Medulla oblongata (tissue), 1 donor: ENCODE measurements around the gene XRCC3.

ENCODE experiments used
- DNase-seq: peaks from one replicate; pipeline ENCODE4 v3.0.0-alpha.2; 2015; ENCODE audit errors: extremely low spot score

Gene XRCC3

GRCh38 chr14:103726474-103726873 lies 11.2 kb upstream of the XRCC3 start:
- no peak for DNase-seq

GRCh38 chr14:103725739-103726395 lies 10.6 kb upstream of the XRCC3 start:
- no peak for DNase-seq

GRCh38 chr14:103725001-103725682 lies 9.9 kb upstream of the XRCC3 start:
- DNase-seq = no peak

- DNase-seq = peak; percentile 51
Measured at GRCh38 chr14:103724116-103724515, 8.9 kb upstream of the XRCC3 start.

GRCh38 chr14:103723748-103724081 lies 8.5 kb upstream of the XRCC3 start:
- no peak for DNase-seq

- DNase-seq = no peak
Measured at GRCh38 chr14:103721334-103722120, 6.3 kb upstream of the XRCC3 start.

GRCh38 chr14:103719751-103720150 lies 4.5 kb upstream of the XRCC3 start:
- DNase-seq = no peak

- no peak for DNase-seq
Measured at GRCh38 chr14:103718572-103718971, 3.3 kb upstream of the XRCC3 start.

GRCh38 chr14:103716899-103717411 lies 1.7 kb upstream of the XRCC3 start:
- DNase-seq = no peak

GRCh38 chr14:103716091-103716801 lies 995 bp upstream of the XRCC3 start:
- no peak for DNase-seq

GRCh38 chr14:103714063-103714724 lies 1.1 kb downstream of the XRCC3 start:
- DNase-seq = no peak

- no peak for DNase-seq
Measured at GRCh38 chr14:103713304-103714062, 1.8 kb downstream of the XRCC3 start.

- no peak for DNase-seq
Measured at GRCh38 chr14:103712633-103713247, 2.5 kb downstream of the XRCC3 start.

- DNase-seq = peak; percentile 74
Measured at GRCh38 chr14:103711516-103712431, 3.5 kb downstream of the XRCC3 start.

GRCh38 chr14:103710771-103711377 lies 4.4 kb downstream of the XRCC3 start:
- no peak for DNase-seq

- DNase-seq = no peak
Measured at GRCh38 chr14:103709814-103710213, 5.4 kb downstream of the XRCC3 start.

- DNase-seq = peak; percentile 42
Measured at GRCh38 chr14:103708750-103709187, 6.5 kb downstream of the XRCC3 start.
